GM21786 (cell line): ENCODE measurements around the gene TSC22D3.
A peak's percentile ranks its signal among the peaks of the same experiment; 100 is the strongest.

Experiments used
- ATAC-seq: cut with Tn5 transposase; IDR thresholded peaks from one replicate; pipeline ENCODE4 v1.9.1; 2021; ENCODE audit not compliant: unreplicated experiment

TSC22D3 gene

GRCh38 chrX:107730991-107731766 lies 44.4 kb downstream of the TSC22D3 start:
- ATAC-seq = no peak

GRCh38 chrX:107730298-107730655 lies 45.3 kb downstream of the TSC22D3 start:
- ATAC-seq = no peak

- ATAC-seq = peak; percentile 81
These were observed 45.9 kb downstream of the TSC22D3 start for GRCh38 chrX:107729558-107730297.

- no peak for ATAC-seq
These were observed 47.1 kb downstream of the TSC22D3 start for GRCh38 chrX:107728371-107729099.

- no peak for ATAC-seq
These were observed 48.6 kb downstream of the TSC22D3 start for GRCh38 chrX:107726816-107727534.

GRCh38 chrX:107725761-107726555 lies 49.6 kb downstream of the TSC22D3 start:
- ATAC-seq = no peak

GRCh38 chrX:107724653-107725052 lies 50.9 kb downstream of the TSC22D3 start:
- ATAC-seq = no peak

- no peak for ATAC-seq
These were observed 52.1 kb downstream of the TSC22D3 start for GRCh38 chrX:107723511-107723910.

- no peak for ATAC-seq
These were observed 53.5 kb downstream of the TSC22D3 start for GRCh38 chrX:107721966-107722707.

- ATAC-seq = peak; percentile 52
These were observed 54.3 kb downstream of the TSC22D3 start for GRCh38 chrX:107721318-107721717.

GRCh38 chrX:107718156-107718621 lies 57.4 kb downstream of the TSC22D3 start:
- no peak for ATAC-seq

GRCh38 chrX:107716816-107717700 lies 58.5 kb downstream of the TSC22D3 start:
- ATAC-seq = peak; percentile 69

GRCh38 chrX:107716118-107716684 lies 59.4 kb downstream of the TSC22D3 start:
- ATAC-seq = no peak

- ATAC-seq = no peak
These were observed 60.1 kb downstream of the TSC22D3 start for GRCh38 chrX:107715331-107716117.

- ATAC-seq = no peak
These were observed 61.2 kb downstream of the TSC22D3 start for GRCh38 chrX:107714206-107714891.

- ATAC-seq = no peak
These were observed 61.9 kb downstream of the TSC22D3 start for GRCh38 chrX:107713543-107714205.
